GM23338 (cell line): ENCODE data around the gene RIPK4. TPM values are rescaled to one million over a fixed set of nuclear protein-coding genes. Genes with fewer than 3 reads are reported as not detected.

ENCODE experiments used
- ATAC-seq: fragments of 200-7000 bp; cut with Tn5 transposase; 3 replicates; pipeline ENCODE4 v1.9.1; 2020
- DNase-seq: peaks from one replicate; pipeline ENCODE4 v3.0.0-alpha.2; 2015; ENCODE audit warnings: low spot score
- H2AFZ ChIP-seq: fragments of 200-600 bp; sonication (generic); 2 replicates; pipeline ENCODE4 v1.8.0; 2016; ENCODE audit warnings: antibody characterized with exemption, mild to moderate bottlenecking, moderate library complexity
- H3F3A ChIP-seq: fragments of 200-600 bp; sonication (generic); replicated peaks from 2 replicates; pipeline ENCODE4 v1.8.0; 2017; ENCODE audit warnings: antibody characterized with exemption, mixed run types, low read depth
- H3K27ac ChIP-seq: fragments of 200-600 bp; sonication (generic); 2 replicates; pipeline ENCODE4 v1.6.1; 2016; ENCODE audit warnings: low read depth
- H3K27me3 ChIP-seq: fragments of 200-600 bp; sonication (generic); 2 replicates; pipeline ENCODE4 v1.8.0; 2016; ENCODE audit warnings: mild to moderate bottlenecking, mixed run types, moderate library complexity; ENCODE audit not compliant: insufficient read depth
- H3K36me3 ChIP-seq: fragments of 200-600 bp; sonication (generic); 2 replicates; pipeline ENCODE4 v1.8.0; 2016; ENCODE audit warnings: mild to moderate bottlenecking; ENCODE audit not compliant: insufficient read depth
- H3K4me1 ChIP-seq: fragments of 200-600 bp; sonication (generic); 2 replicates; pipeline ENCODE4 v1.8.0; 2016; ENCODE audit warnings: mild to moderate bottlenecking, moderate library complexity; ENCODE audit not compliant: insufficient read depth
- H3K4me2 ChIP-seq: fragments of 200-600 bp; sonication (generic); 2 replicates; pipeline ENCODE4 v1.7.1; 2017; ENCODE audit warnings: mixed run types
- H3K4me3 ChIP-seq: fragments of 200-600 bp; sonication (generic); 2 replicates; pipeline ENCODE4 v1.6.1; 2016; ENCODE audit warnings: mixed run types
- H3K79me2 ChIP-seq: fragments of 200-600 bp; sonication (generic); replicated peaks from 2 replicates; pipeline ENCODE4 v1.8.0; 2017; ENCODE audit warnings: mild to moderate bottlenecking; ENCODE audit not compliant: insufficient read depth
- H3K9me2 ChIP-seq: fragments of 200-600 bp; sonication (generic); 2 replicates; pipeline ENCODE4 v1.8.0; 2017; ENCODE audit not compliant: insufficient read depth
- H4K20me1 ChIP-seq: fragments of 200-600 bp; sonication (generic); replicated peaks from 2 replicates; pipeline ENCODE4 v1.8.0; 2017; ENCODE audit warnings: mild to moderate bottlenecking; ENCODE audit not compliant: insufficient read depth
- H3K27ac Mint-ChIP-seq: 2 replicates; pipeline ENCODE4 v1.8.0; 2020; ENCODE audit warnings: inconsistent platforms, mild to moderate bottlenecking, moderate library complexity, mixed read lengths
- H3K27me3 Mint-ChIP-seq: 3 replicates; pipeline ENCODE4 v1.8.0; 2022; ENCODE audit warnings: low read depth, mild to moderate bottlenecking, moderate library complexity, mixed read lengths, inconsistent platforms; ENCODE audit not compliant: insufficient read depth, poor library complexity
- H3K36me3 Mint-ChIP-seq: 3 replicates; pipeline ENCODE4 v1.8.0; 2021; ENCODE audit warnings: low read depth, mild to moderate bottlenecking, inconsistent platforms, moderate library complexity, mixed read lengths
- H3K4me1 Mint-ChIP-seq: 3 replicates; pipeline ENCODE4 v1.8.0; 2020; ENCODE audit warnings: mild to moderate bottlenecking, inconsistent platforms, mixed read lengths
- H3K4me3 Mint-ChIP-seq: 3 replicates; pipeline ENCODE4 v1.8.0; 2021; ENCODE audit warnings: moderate library complexity, mild to moderate bottlenecking, inconsistent platforms, mixed read lengths
- H3K9me3 Mint-ChIP-seq: 3 replicates; pipeline ENCODE4 v1.8.0; 2020; ENCODE audit warnings: moderate library complexity, mild to moderate bottlenecking, inconsistent platforms, mixed read lengths
- EZH2 ChIP-seq: fragments of 200-600 bp; sonication (generic); IDR thresholded peaks from one replicate; pipeline ENCODE4 v1.8.0; 2017; ENCODE audit warnings: antibody characterized with exemption, mild to moderate bottlenecking, low read depth; ENCODE audit not compliant: unreplicated experiment
- POLR2AphosphoS5 ChIP-seq: IDR thresholded peaks from 2 replicates; pipeline ENCODE4 v1.6.1; 2016; ENCODE audit warnings: antibody characterized with exemption, low read depth
- STAT1 ChIP-seq: IDR thresholded peaks from one replicate; pipeline ENCODE4 v1.6.1; 2016; ENCODE audit warnings: antibody characterized with exemption; ENCODE audit not compliant: unreplicated experiment
- ZNF114 ChIP-seq: fragments of 250-450 bp; sonication (Bioruptor Pico); IDR thresholded peaks from 2 replicates; pipeline ENCODE4 v1.5.0; 2020; ENCODE audit warnings: mild to moderate bottlenecking, moderate library complexity
- polyA plus RNA-seq: library from polyadenylated mRNA; unstranded; fragments of >200 nt; fragmentation: Nextera tagmentation; extraction: Ambion mirVana; gene quantifications from 2 replicates; pipeline ENCODE4 v1.2.1, GENCODE V29; 2016
- total RNA-seq: library from RNA; depleted of rRNA; stranded (reverse); fragments of >200 nt; shearing (Covaris generic); gene quantifications from 2 replicates; pipeline ENCODE4 v1.2.3, GENCODE V29; 2014
- TF ChIP-seq, protein P1 (sequence below): IDR thresholded peaks from one replicate; pipeline ENCODE4 v1.6.1; 2018; ENCODE audit warnings: antibody characterized with exemption; ENCODE audit not compliant: unreplicated experiment
- TF ChIP-seq, protein P2 (sequence below), 2 experiments: fragments of 200-600 bp in 1 of 2; sonication (generic) in 1 of 2; conservative IDR thresholded peaks; 2 replicates each; pipeline versions ENCODE4 v1.5.1 to v1.6.1; 2016 to 2017; ENCODE audit warnings: antibody characterized with exemption in 2 of 2, low read depth in 2 of 2, mild to moderate bottlenecking in 2 of 2, moderate library complexity in 1 of 2
- TF ChIP-seq, protein P3 (sequence below): fragments of 250-450 bp; sonication (Bioruptor Pico); IDR thresholded peaks from 2 replicates; pipeline ENCODE4 v1.5.0; 2020; ENCODE audit warnings: mild to moderate bottlenecking, moderate library complexity

RIPK4 gene
- total and polyA plus RNA-seq, 2 experiments from 2014 or later, result 2.5 to 9.9 TPM

DNA sequence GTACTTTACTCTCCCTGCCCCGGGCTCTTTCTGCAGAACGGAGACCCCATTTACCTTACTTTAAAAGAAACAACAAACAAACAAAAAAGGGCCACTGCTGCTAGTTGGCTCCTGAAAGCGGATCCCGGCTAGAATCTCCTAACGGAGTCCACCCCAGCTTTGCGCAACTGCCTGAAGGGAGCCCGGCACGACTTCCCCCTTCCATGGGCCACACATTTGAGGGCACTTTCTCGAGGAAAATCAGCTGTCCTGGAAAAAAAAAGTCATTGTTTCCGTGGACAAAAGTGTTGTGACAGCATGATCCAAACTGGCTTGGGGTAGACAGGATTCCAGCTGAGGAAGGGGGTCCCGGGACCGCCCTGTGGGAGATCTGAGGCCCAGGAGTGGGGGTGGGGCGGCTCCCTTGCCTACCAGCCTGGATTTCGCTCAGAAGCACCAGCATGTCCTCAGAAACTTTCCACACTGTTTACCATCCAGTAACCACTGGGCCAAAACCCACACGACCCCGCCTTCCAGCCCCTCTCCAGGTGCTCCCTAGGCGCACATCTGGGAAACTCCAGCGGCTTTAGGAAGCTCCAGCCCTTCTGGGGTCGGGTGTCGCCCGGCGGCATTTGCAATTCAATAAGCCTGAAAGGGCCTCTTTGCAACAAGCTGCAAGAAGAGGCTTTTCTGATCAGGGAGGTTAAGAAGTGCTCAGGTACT, 4.8 kb downstream of the RIPK4 start:
- Mint-ChIP-seq H3K36me3 (no peaks in the 10 kb centered on the region; the same call in 2 of the 3 replicates), H3K4me1 (peaks cover 61% of the 10 kb centered on the region), H3K9me3 (peaks cover under 1% of the 10 kb centered on the region; the same call in 1 of the 3 replicates), H3K4me3 (peak overlapping the region; percentile 78), H3K27ac (no peak overlapping the region), H3K27me3 (peaks cover 68% of the 10 kb centered on the region)
- Histone ChIP-seq H3K4me3 (peak overlapping the region; percentile 57), H2AFZ (no peak overlapping the region), H4K20me1 (peaks cover 24% of the 10 kb centered on the region), H3K27ac (no peak overlapping the region), H3K9me2 (no peaks in the 10 kb centered on the region), H3F3A (peaks cover 3% of the 10 kb centered on the region; the same call in 1 of the 2 replicates), H3K79me2 (peaks cover 57% of the 10 kb centered on the region), H3K4me2 (peak overlapping the region; percentile 93), H3K4me1 (peaks cover 61% of the 10 kb centered on the region), H3K36me3 (no peaks in the 10 kb centered on the region; the same call in 1 of the 2 replicates), H3K27me3 (peaks cover 71% of the 10 kb centered on the region)
- TF ChIP-seq, protein P1, sequence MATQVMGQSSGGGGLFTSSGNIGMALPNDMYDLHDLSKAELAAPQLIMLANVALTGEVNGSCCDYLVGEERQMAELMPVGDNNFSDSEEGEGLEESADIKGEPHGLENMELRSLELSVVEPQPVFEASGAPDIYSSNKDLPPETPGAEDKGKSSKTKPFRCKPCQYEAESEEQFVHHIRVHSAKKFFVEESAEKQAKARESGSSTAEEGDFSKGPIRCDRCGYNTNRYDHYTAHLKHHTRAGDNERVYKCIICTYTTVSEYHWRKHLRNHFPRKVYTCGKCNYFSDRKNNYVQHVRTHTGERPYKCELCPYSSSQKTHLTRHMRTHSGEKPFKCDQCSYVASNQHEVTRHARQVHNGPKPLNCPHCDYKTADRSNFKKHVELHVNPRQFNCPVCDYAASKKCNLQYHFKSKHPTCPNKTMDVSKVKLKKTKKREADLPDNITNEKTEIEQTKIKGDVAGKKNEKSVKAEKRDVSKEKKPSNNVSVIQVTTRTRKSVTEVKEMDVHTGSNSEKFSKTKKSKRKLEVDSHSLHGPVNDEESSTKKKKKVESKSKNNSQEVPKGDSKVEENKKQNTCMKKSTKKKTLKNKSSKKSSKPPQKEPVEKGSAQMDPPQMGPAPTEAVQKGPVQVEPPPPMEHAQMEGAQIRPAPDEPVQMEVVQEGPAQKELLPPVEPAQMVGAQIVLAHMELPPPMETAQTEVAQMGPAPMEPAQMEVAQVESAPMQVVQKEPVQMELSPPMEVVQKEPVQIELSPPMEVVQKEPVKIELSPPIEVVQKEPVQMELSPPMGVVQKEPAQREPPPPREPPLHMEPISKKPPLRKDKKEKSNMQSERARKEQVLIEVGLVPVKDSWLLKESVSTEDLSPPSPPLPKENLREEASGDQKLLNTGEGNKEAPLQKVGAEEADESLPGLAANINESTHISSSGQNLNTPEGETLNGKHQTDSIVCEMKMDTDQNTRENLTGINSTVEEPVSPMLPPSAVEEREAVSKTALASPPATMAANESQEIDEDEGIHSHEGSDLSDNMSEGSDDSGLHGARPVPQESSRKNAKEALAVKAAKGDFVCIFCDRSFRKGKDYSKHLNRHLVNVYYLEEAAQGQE, result no peak
- peak; percentile 46 for TF ChIP-seq EZH2
- ATAC-seq (peak; percentile 62), DNase-seq (peak; percentile 95)

DNA sequence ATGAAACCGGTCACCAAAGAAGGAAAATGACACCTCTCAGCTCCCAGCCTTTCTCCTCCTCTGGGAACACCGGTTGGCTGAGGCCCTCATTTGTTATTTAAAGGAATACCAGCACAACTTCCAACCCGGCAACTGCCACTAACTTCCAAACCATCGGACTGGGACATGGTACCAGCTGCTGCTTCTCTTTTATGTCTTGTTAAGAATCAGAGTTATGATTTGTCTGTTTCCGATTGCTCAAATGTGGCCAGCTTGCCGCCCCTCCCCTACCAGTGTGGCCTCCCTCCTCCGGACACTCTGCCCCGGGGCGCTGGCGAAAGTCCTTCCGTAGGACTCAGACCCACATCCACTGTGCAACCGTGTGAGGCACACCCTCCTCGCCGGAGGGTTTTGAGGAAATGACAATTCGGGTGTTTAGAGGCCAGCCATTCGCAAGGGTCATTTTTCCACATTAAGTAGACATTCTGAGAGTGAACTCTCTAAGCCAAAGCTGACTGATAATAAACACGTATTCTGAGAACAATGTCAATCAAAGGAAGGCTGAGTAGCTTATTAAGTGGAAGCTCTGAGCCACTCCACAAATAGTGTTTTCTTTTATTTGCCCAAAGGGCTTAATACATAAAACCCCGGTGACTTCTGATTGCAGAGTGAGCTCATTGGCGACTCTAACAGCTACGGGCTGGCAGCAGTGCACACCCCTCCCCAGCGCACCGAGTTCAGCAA, 5.5 kb downstream of the RIPK4 start:
- Histone ChIP-seq H2AFZ (no peak overlapping the region), H4K20me1 (peaks cover 24% of the 10 kb centered on the region), H3K27ac (no peak overlapping the region), H3K27me3 (peaks cover 63% of the 10 kb centered on the region), H3K9me2 (no peaks in the 10 kb centered on the region), H3K4me3 (peak overlapping the region; percentile 57), H3K36me3 (no peaks in the 10 kb centered on the region; the same call in 1 of the 2 replicates), H3K4me2 (peak overlapping the region; percentile 93), H3F3A (peaks cover 3% of the 10 kb centered on the region; the same call in 1 of the 2 replicates), H3K79me2 (peaks cover 57% of the 10 kb centered on the region), H3K4me1 (peaks cover 61% of the 10 kb centered on the region)
- H3K27ac Mint-ChIP-seq, result no peak overlapping the region
- peaks cover 60% of the 10 kb centered on the region for H3K4me1 Mint-ChIP-seq
- H3K4me3 Mint-ChIP-seq, result peak overlapping the region; percentile 78
- ATAC-seq, result peak; percentile 9
- H3K36me3 Mint-ChIP-seq, result peaks cover 5% of the 10 kb centered on the region
- H3K9me3 Mint-ChIP-seq, result no peaks in the 10 kb centered on the region; the same call in 2 of the 3 replicates
- peaks cover 65% of the 10 kb centered on the region for H3K27me3 Mint-ChIP-seq
- DNase-seq, result peak; percentile 66
- TF ChIP-seq, protein P2, sequence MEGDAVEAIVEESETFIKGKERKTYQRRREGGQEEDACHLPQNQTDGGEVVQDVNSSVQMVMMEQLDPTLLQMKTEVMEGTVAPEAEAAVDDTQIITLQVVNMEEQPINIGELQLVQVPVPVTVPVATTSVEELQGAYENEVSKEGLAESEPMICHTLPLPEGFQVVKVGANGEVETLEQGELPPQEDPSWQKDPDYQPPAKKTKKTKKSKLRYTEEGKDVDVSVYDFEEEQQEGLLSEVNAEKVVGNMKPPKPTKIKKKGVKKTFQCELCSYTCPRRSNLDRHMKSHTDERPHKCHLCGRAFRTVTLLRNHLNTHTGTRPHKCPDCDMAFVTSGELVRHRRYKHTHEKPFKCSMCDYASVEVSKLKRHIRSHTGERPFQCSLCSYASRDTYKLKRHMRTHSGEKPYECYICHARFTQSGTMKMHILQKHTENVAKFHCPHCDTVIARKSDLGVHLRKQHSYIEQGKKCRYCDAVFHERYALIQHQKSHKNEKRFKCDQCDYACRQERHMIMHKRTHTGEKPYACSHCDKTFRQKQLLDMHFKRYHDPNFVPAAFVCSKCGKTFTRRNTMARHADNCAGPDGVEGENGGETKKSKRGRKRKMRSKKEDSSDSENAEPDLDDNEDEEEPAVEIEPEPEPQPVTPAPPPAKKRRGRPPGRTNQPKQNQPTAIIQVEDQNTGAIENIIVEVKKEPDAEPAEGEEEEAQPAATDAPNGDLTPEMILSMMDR (conservative IDR thresholded peaks at IDR 0.05; ENCODE audit: low read depth in 2 of 2), result no peak
- no peak for TF ChIP-seq EZH2
- TF ChIP-seq STAT1, result no peak
- TF ChIP-seq, protein P3, sequence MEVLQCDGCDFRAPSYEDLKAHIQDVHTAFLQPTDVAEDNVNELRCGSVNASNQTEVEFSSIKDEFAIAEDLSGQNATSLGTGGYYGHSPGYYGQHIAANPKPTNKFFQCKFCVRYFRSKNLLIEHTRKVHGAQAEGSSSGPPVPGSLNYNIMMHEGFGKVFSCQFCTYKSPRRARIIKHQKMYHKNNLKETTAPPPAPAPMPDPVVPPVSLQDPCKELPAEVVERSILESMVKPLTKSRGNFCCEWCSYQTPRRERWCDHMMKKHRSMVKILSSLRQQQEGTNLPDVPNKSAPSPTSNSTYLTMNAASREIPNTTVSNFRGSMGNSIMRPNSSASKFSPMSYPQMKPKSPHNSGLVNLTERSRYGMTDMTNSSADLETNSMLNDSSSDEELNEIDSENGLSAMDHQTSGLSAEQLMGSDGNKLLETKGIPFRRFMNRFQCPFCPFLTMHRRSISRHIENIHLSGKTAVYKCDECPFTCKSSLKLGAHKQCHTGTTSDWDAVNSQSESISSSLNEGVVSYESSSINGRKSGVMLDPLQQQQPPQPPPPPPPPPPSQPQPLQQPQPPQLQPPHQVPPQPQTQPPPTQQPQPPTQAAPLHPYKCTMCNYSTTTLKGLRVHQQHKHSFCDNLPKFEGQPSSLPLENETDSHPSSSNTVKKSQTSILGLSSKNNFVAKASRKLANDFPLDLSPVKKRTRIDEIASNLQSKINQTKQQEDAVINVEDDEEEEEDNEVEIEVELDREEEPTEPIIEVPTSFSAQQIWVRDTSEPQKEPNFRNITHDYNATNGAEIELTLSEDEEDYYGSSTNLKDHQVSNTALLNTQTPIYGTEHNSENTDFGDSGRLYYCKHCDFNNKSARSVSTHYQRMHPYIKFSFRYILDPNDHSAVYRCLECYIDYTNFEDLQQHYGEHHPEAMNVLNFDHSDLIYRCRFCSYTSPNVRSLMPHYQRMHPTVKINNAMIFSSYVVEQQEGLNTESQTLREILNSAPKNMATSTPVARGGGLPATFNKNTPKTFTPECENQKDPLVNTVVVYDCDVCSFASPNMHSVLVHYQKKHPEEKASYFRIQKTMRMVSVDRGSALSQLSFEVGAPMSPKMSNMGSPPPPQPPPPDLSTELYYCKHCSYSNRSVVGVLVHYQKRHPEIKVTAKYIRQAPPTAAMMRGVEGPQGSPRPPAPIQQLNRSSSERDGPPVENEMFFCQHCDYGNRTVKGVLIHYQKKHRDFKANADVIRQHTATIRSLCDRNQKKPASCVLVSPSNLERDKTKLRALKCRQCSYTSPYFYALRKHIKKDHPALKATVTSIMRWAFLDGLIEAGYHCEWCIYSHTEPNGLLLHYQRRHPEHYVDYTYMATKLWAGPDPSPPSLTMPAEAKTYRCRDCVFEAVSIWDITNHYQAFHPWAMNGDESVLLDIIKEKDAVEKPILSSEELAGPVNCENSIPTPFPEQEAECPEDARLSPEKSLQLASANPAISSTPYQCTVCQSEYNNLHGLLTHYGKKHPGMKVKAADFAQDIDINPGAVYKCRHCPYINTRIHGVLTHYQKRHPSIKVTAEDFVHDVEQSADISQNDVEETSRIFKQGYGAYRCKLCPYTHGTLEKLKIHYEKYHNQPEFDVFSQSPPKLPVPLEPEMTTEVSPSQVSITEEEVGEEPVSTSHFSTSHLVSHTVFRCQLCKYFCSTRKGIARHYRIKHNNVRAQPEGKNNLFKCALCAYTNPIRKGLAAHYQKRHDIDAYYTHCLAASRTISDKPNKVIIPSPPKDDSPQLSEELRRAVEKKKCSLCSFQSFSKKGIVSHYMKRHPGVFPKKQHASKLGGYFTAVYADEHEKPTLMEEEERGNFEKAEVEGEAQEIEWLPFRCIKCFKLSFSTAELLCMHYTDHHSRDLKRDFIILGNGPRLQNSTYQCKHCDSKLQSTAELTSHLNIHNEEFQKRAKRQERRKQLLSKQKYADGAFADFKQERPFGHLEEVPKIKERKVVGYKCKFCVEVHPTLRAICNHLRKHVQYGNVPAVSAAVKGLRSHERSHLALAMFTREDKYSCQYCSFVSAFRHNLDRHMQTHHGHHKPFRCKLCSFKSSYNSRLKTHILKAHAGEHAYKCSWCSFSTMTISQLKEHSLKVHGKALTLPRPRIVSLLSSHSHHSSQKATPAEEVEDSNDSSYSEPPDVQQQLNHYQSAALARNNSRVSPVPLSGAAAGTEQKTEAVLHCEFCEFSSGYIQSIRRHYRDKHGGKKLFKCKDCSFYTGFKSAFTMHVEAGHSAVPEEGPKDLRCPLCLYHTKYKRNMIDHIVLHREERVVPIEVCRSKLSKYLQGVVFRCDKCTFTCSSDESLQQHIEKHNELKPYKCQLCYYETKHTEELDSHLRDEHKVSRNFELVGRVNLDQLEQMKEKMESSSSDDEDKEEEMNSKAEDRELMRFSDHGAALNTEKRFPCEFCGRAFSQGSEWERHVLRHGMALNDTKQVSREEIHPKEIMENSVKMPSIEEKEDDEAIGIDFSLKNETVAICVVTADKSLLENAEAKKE (CRISPR knock-in tag), result no peak
- no peak for TF ChIP-seq POLR2AphosphoS5
- no peak for TF ChIP-seq ZNF114
